Measurements from ENCODE around the gene SLC9A8. TPM values are rescaled to one million over a fixed set of nuclear protein-coding genes. Genes with fewer than 3 reads are reported as not detected.
A peak's percentile ranks its signal among the peaks of the same experiment; 100 is the strongest.

The SLC9A8 gene
- total RNA-seq, 1 donor from 2014 or later, result 3.1 TPM

GRCh38 chr20:49883246-49883802 is 70.7 kb downstream of the SLC9A8 start:
- Histone ChIP-seq H3K4me1 (ENCODE audit: control insufficient read depth in 3 of 3, insufficient read depth in 3 of 3, low read length in 3 of 3) (peaks cover 11 to 18% (median 14%) of the 10 kb centered on the region in 3 donors), H3K9me3 (ENCODE audit: control insufficient read depth in 3 of 3, low read length in 3 of 3) (no peaks in the 10 kb centered on the region), H3K27me3 (ENCODE audit: control insufficient read depth in 3 of 3, insufficient read depth in 3 of 3, low read length in 3 of 3) (no peaks in the 10 kb centered on the region), H3K9ac (ENCODE audit: low read depth in 1 of 3, low read length in 3 of 3) (no peak overlapping the region), H3K36me3 (ENCODE audit: control insufficient read depth in 3 of 3, insufficient read depth in 3 of 3, low read length in 3 of 3) (peaks cover 41 to 64% (median 51%) of the 10 kb centered on the region in 3 donors), H3K4me3 (ENCODE audit: low read length in 3 of 3) (no peak overlapping the region), H3K27ac (ENCODE audit: low read depth, low read length) (no peak overlapping the region)

DNA sequence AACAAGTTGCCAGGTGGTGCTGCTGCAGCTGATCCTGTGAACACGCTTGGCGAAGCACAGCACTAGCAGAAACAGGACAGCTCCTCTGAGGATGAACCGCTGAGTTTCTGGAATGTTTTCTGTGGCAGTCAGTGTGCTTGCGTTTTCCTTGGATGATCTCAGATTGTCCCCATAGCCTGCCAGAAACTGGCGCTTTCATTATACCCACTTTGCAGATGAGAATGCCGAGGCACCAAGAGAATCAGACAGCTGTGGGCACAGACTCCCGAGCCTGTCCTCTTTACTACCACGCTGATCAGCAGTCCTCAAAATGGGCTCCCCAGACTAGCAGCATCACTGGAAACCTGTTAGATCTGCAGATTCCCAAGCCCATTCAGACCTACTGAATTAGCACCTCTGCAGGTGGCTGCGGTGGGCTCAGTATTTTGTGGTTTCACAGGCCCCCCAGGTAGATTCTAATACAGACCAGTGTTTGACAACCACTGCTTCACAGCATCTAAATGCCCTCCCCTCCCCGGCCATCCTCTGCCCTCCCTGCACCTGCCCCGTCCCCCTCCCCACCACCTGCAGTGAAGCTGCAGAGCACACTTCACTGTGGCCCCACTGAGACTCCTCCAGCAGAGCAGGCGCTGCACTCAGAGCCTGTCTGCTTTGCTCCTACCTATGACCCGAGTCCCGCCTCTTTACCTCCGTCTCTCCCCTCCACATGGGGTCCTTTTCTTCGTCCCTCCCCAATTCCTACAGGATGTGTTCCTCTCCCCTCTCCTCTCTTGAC is 73.1 kb downstream of the SLC9A8 start:
- Histone ChIP-seq H3K4me3 (ENCODE audit: low read length in 3 of 3) (no peak overlapping the region), H3K9ac (ENCODE audit: low read depth in 1 of 3, low read length in 3 of 3) (no peak overlapping the region), H3K36me3 (ENCODE audit: control insufficient read depth in 3 of 3, insufficient read depth in 3 of 3, low read length in 3 of 3) (peaks cover 43 to 55% (median 44%) of the 10 kb centered on the region in 3 donors), H3K4me1 (ENCODE audit: control insufficient read depth in 3 of 3, insufficient read depth in 3 of 3, low read length in 3 of 3) (peaks cover 17 to 29% (median 23%) of the 10 kb centered on the region in 3 donors), H3K27me3 (ENCODE audit: control insufficient read depth in 3 of 3, insufficient read depth in 3 of 3, low read length in 3 of 3) (no peaks in the 10 kb centered on the region), H3K27ac (ENCODE audit: low read depth, low read length) (no peak overlapping the region), H3K9me3 (ENCODE audit: control insufficient read depth in 3 of 3, low read length in 3 of 3) (no peaks in the 10 kb centered on the region)

- H3K9me3 ChIP-seq (ENCODE audit: control insufficient read depth in 3 of 3, low read length in 3 of 3), result no peaks in the 10 kb centered on the region
- H3K9ac ChIP-seq (ENCODE audit: low read depth in 1 of 3, low read length in 3 of 3), result peak overlapping the region in 2 of 3 donors; percentile 14 to 57
- H3K36me3 ChIP-seq (ENCODE audit: control insufficient read depth in 3 of 3, insufficient read depth in 3 of 3, low read length in 3 of 3), result peaks cover 37 to 52% (median 40%) of the 10 kb centered on the region in 3 donors
- H3K4me1 ChIP-seq (ENCODE audit: control insufficient read depth in 3 of 3, insufficient read depth in 3 of 3, low read length in 3 of 3), result peaks cover 17 to 29% (median 23%) of the 10 kb centered on the region in 3 donors
- no peaks in the 10 kb centered on the region for H3K27me3 ChIP-seq (ENCODE audit: control insufficient read depth in 3 of 3, insufficient read depth in 3 of 3, low read length in 3 of 3)
- H3K27ac ChIP-seq (ENCODE audit: low read depth, low read length), result peak overlapping the region; percentile 68
- no peak overlapping the region for H3K4me3 ChIP-seq (ENCODE audit: low read length in 3 of 3)
Measured at GRCh38 chr20:49886571-49887213, 74.1 kb downstream of the SLC9A8 start.

DNA sequence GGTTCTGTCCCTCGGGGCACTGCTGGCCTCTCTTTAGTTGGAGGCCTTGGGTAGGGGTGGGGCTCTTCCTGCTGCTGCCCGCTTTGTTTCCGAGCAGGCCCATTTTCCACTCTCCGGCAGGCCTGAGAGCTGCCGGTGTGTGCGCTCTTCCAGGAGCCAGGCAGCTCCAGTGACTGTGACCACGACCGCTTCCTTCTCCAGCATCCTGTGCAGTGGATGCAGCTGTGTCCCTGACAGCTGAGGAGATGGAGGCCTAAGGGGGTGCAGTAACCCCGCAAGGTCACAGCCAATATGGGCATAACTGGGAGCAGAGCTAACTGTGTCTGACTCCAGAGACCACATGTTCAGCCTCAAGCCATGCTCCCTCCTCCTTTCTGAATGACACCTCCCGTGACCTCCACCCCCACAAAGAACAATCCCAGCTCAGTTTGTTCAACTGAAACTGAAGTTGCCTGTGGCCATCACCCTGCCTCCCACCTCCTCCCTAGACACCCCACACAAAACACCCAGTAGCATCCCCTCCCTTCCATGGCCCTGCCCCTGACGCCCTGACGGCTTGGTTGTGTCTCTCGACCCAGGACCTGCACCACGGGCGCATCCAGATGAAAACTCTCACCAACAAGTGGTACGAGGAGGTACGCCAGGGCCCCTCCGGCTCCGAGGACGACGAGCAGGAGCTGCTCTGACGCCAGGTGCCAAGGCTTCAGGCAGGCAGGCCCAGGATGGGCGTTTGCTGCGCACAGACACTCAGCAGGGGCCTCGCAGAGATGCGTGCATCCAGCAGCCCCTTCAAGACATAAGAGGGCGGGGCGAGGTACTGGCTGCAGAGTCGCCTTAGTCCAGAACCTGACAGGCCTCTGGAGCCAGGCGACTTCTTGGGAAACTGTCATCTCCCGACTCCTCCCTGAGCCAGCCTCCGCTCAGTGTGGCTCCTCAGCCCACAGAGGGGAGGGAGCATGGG is 74.9 kb downstream of the SLC9A8 start:
- Histone ChIP-seq H3K27me3 (ENCODE audit: control insufficient read depth in 3 of 3, insufficient read depth in 3 of 3, low read length in 3 of 3) (no peaks in the 10 kb centered on the region), H3K4me1 (ENCODE audit: control insufficient read depth in 3 of 3, insufficient read depth in 3 of 3, low read length in 3 of 3) (peaks cover 22 to 34% (median 28%) of the 10 kb centered on the region in 3 donors), H3K27ac (ENCODE audit: low read depth, low read length) (peak overlapping the region; percentile 68), H3K36me3 (ENCODE audit: control insufficient read depth in 3 of 3, insufficient read depth in 3 of 3, low read length in 3 of 3) (peaks cover 34 to 52% (median 35%) of the 10 kb centered on the region in 3 donors), H3K9ac (ENCODE audit: low read depth in 1 of 3, low read length in 3 of 3) (peak overlapping the region in 2 of 3 donors; percentile 14 to 57), H3K4me3 (ENCODE audit: low read length in 3 of 3) (peak overlapping the region in 1 of 3 donors; percentile 14), H3K9me3 (ENCODE audit: control insufficient read depth in 3 of 3, low read length in 3 of 3) (no peaks in the 10 kb centered on the region)

- peaks cover 27 to 43% (median 37%) of the 10 kb centered on the region in 3 donors for H3K4me1 ChIP-seq (ENCODE audit: control insufficient read depth in 3 of 3, insufficient read depth in 3 of 3, low read length in 3 of 3)
- no peak overlapping the region for H3K4me3 ChIP-seq (ENCODE audit: low read length in 3 of 3)
- H3K9me3 ChIP-seq (ENCODE audit: control insufficient read depth in 3 of 3, low read length in 3 of 3), result no peaks in the 10 kb centered on the region
- peak overlapping the region; percentile 33 for H3K27ac ChIP-seq (ENCODE audit: low read depth, low read length)
- peaks cover 30 to 46% (median 30%) of the 10 kb centered on the region in 3 donors for H3K36me3 ChIP-seq (ENCODE audit: control insufficient read depth in 3 of 3, insufficient read depth in 3 of 3, low read length in 3 of 3)
- no peaks in the 10 kb centered on the region for H3K27me3 ChIP-seq (ENCODE audit: control insufficient read depth in 3 of 3, insufficient read depth in 3 of 3, low read length in 3 of 3)
- peak overlapping the region in 2 of 3 donors; percentile 33 to 50 for H3K9ac ChIP-seq (ENCODE audit: low read depth in 1 of 3, low read length in 3 of 3)
Measured at GRCh38 chr20:49888212-49889000, 75.8 kb downstream of the SLC9A8 start.

- Histone ChIP-seq H3K27ac (ENCODE audit: low read depth, low read length) (no peak overlapping the region), H3K9ac (ENCODE audit: low read depth in 1 of 3, low read length in 3 of 3) (peak overlapping the region in 1 of 3 donors; percentile 50), H3K4me1 (ENCODE audit: control insufficient read depth in 3 of 3, insufficient read depth in 3 of 3, low read length in 3 of 3) (peaks cover 27 to 45% (median 39%) of the 10 kb centered on the region in 3 donors), H3K36me3 (ENCODE audit: control insufficient read depth in 3 of 3, insufficient read depth in 3 of 3, low read length in 3 of 3) (peaks cover 24 to 39% (median 26%) of the 10 kb centered on the region in 3 donors), H3K9me3 (ENCODE audit: control insufficient read depth in 3 of 3, low read length in 3 of 3) (no peaks in the 10 kb centered on the region), H3K4me3 (ENCODE audit: low read length in 3 of 3) (no peak overlapping the region), H3K27me3 (ENCODE audit: control insufficient read depth in 3 of 3, insufficient read depth in 3 of 3, low read length in 3 of 3) (no peaks in the 10 kb centered on the region)
Measured at GRCh38 chr20:49889001-49889934, 76.6 kb downstream of the SLC9A8 start.

- H3K4me3 ChIP-seq (ENCODE audit: low read length in 3 of 3), result no peak overlapping the region
- H3K9me3 ChIP-seq (ENCODE audit: control insufficient read depth in 3 of 3, low read length in 3 of 3), result no peaks in the 10 kb centered on the region
- H3K9ac ChIP-seq (ENCODE audit: low read depth in 1 of 3, low read length in 3 of 3), result no peak overlapping the region
- peaks cover 27 to 45% (median 39%) of the 10 kb centered on the region in 3 donors for H3K4me1 ChIP-seq (ENCODE audit: control insufficient read depth in 3 of 3, insufficient read depth in 3 of 3, low read length in 3 of 3)
- no peaks in the 10 kb centered on the region for H3K27me3 ChIP-seq (ENCODE audit: control insufficient read depth in 3 of 3, insufficient read depth in 3 of 3, low read length in 3 of 3)
- no peak overlapping the region for H3K27ac ChIP-seq (ENCODE audit: low read depth, low read length)
- H3K36me3 ChIP-seq (ENCODE audit: control insufficient read depth in 3 of 3, insufficient read depth in 3 of 3, low read length in 3 of 3), result peaks cover 17 to 32% (median 19%) of the 10 kb centered on the region in 3 donors
Measured at GRCh38 chr20:49889935-49890333, 77.3 kb downstream of the SLC9A8 start.
